NT2/D1 (cell line): ENCODE measurements around the gene CKAP2L.
A peak's percentile ranks its signal among the peaks of the same experiment; 100 is the strongest.

ENCODE experiments used
- DNase-seq: peaks from one replicate; pipeline ENCODE4 v3.0.0-alpha.2; 2011; ENCODE audit warnings: low read depth, low spot score
- H3K27me3 ChIP-seq: 2 replicates; pipeline ENCODE4 v1.6.0; 2011; ENCODE audit warnings: mild to moderate bottlenecking; ENCODE audit not compliant: insufficient read length, insufficient read depth
- H3K36me3 ChIP-seq: 2 replicates; pipeline ENCODE4 v1.6.1; 2011; ENCODE audit warnings: mild to moderate bottlenecking, low read length, mixed read lengths; ENCODE audit not compliant: insufficient read depth, insufficient read length
- H3K4me1 ChIP-seq: 2 replicates; pipeline ENCODE4 v1.5.1; 2011; ENCODE audit not compliant: insufficient read depth, insufficient read length
- H3K4me3 ChIP-seq: 2 replicates; pipeline ENCODE4 v1.5.1; 2011; ENCODE audit warnings: low read depth; ENCODE audit not compliant: insufficient read length
- H3K9ac ChIP-seq: 2 replicates; pipeline ENCODE4 v1.6.0; 2011; ENCODE audit warnings: low read depth; ENCODE audit not compliant: insufficient read length
- H3K9me3 ChIP-seq: 2 replicates; pipeline ENCODE4 v1.5.1; 2011; ENCODE audit warnings: mild to moderate bottlenecking, low read length; ENCODE audit not compliant: insufficient read depth
- SUZ12 ChIP-seq: IDR thresholded peaks from 2 replicates; pipeline ENCODE4 v1.6.1; 2011; ENCODE audit not compliant: insufficient read length, insufficient read depth; ENCODE audit errors: extremely low read depth
- YY1 ChIP-seq: IDR thresholded peaks from 2 replicates; pipeline ENCODE4 v1.6.1; 2011; ENCODE audit not compliant: insufficient read length, insufficient read depth
- ZNF274 ChIP-seq: IDR thresholded peaks from 2 replicates; pipeline ENCODE4 v1.6.1; 2011; ENCODE audit warnings: mild to moderate bottlenecking, low read depth, low read length

The CKAP2L gene

GRCh38 chr2:112699984-112700667 is 64.3 kb downstream of the CKAP2L start:
- no peaks in the 10 kb centered on the region for H3K36me3 ChIP-seq
- H3K27me3 ChIP-seq: no peaks in the 10 kb centered on the region
- H3K4me3 ChIP-seq: no peak overlapping the region
- H3K9me3 ChIP-seq: no peaks in the 10 kb centered on the region
- no peak for DNase-seq
- no peaks in the 10 kb centered on the region for H3K4me1 ChIP-seq
- no peak overlapping the region for H3K9ac ChIP-seq
- TF ChIP-seq ZNF274 (no peak), YY1 (no peak), SUZ12 (no peak)

DNA sequence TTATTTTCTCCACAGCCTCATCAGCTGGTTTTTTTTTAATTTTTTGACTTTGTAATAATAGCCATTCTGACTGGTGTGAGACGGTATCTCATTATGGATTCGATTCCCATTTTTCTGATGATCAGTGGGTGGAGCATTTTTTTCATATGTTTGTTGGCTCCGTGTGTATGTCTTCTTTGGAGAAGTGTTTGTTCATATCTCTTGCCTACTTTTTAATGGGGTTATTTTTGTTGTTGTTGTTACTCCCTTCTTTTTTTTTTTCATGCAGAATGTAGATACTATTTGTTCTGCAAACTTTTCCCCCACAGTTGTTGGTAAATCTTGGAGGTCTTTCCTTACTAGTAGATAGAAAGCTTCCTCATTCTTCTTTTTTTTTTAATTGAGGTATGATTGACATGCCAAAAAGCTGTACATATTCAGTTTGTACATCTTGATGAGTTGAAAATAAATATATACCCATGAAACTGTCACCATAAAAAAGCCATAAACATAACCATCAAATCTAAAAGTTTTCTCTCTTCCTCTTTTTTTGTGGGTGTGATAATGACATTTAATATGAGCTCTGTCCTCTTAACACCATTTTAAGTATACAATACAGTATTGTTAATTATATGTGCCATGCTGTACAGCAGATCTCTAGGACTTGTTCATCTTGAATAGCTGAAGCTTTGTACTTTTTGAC is 65.4 kb downstream of the CKAP2L start:
- H3K9ac ChIP-seq: no peak overlapping the region
- TF ChIP-seq YY1 (no peak), SUZ12 (no peak), ZNF274 (no peak)
- no peak for DNase-seq
- H3K4me1 ChIP-seq: no peaks in the 10 kb centered on the region
- no peaks in the 10 kb centered on the region for H3K27me3 ChIP-seq
- no peaks in the 10 kb centered on the region for H3K36me3 ChIP-seq
- H3K9me3 ChIP-seq: no peaks in the 10 kb centered on the region
- H3K4me3 ChIP-seq: no peak overlapping the region

- TF ChIP-seq SUZ12: no peak
- no peak for TF ChIP-seq ZNF274
- no peak for TF ChIP-seq YY1
- no peak for DNase-seq
- H3K4me3 ChIP-seq: no peak overlapping the region
- H3K9me3 ChIP-seq: no peaks in the 10 kb centered on the region
- no peaks in the 10 kb centered on the region for H3K36me3 ChIP-seq
- peaks cover 8% of the 10 kb centered on the region for H3K4me1 ChIP-seq
- H3K27me3 ChIP-seq: no peaks in the 10 kb centered on the region
- H3K9ac ChIP-seq: no peak overlapping the region
Observed at GRCh38 chr2:112694182-112694581, 70.2 kb downstream of the CKAP2L start.

- TF ChIP-seq SUZ12: no peak
- no peak for TF ChIP-seq YY1
- TF ChIP-seq ZNF274: no peak
- Histone ChIP-seq H3K4me1 (peaks cover 8% of the 10 kb centered on the region), H3K27me3 (no peaks in the 10 kb centered on the region), H3K9ac (no peak overlapping the region), H3K36me3 (no peaks in the 10 kb centered on the region), H3K4me3 (no peak overlapping the region), H3K9me3 (no peaks in the 10 kb centered on the region)
- DNase-seq: no peak
Observed at GRCh38 chr2:112693596-112693995, 70.8 kb downstream of the CKAP2L start.

DNA sequence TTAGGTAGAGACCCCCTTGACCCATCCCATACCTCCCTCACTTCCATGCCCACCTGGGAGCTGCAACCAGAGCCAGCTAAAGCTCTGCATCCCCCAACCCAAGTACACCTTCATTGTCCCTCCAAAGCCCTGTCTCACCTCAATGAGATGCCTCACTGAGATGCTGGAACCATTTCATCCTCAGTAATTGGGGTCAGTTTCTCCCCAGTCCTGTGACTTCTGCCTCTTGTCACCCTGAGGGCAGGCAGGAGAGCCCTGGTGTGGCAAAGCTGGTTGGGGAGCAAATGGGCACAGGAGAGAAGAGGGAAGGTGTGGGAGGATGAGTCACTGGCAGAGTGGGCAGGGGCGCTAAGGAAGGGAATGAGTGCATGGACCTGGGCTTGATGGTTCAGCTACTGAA is 71.5 kb downstream of the CKAP2L start:
- H3K4me1 ChIP-seq: peaks cover 8% of the 10 kb centered on the region
- no peaks in the 10 kb centered on the region for H3K36me3 ChIP-seq
- H3K9me3 ChIP-seq: no peaks in the 10 kb centered on the region
- no peak overlapping the region for H3K9ac ChIP-seq
- H3K27me3 ChIP-seq: no peaks in the 10 kb centered on the region
- no peak overlapping the region for H3K4me3 ChIP-seq
- no peak for DNase-seq
- TF ChIP-seq SUZ12 (no peak), YY1 (no peak), ZNF274 (no peak)

- peak; percentile 73 for DNase-seq
- Histone ChIP-seq H3K36me3 (no peaks in the 10 kb centered on the region), H3K4me3 (no peak overlapping the region), H3K27me3 (no peaks in the 10 kb centered on the region), H3K4me1 (peaks cover 8% of the 10 kb centered on the region), H3K9ac (no peak overlapping the region), H3K9me3 (no peaks in the 10 kb centered on the region)
- TF ChIP-seq ZNF274 (no peak), YY1 (no peak), SUZ12 (no peak)
Observed at GRCh38 chr2:112692495-112692911, 71.9 kb downstream of the CKAP2L start.

DNA sequence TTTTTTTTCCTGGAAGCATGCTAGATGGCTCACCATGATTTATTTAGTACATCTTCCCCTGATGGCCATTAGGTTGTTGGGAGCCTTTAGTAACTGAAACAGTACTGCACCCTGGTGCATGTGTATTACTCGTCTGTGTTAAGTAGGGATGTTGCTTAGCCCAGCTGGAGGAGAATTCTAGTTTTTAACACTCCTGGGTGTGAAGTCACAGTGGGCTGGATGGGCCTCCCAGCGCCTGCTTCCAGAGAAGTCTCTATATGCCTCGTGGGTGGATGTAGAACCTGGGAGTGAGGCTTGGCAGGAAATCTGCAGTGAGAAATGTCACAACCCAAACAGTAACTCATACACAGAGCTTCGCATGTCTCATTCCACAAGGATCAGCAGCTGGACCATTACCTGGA is 72.5 kb downstream of the CKAP2L start:
- no peak for DNase-seq
- TF ChIP-seq SUZ12 (no peak), ZNF274 (no peak), YY1 (no peak)
- H3K9me3 ChIP-seq: no peaks in the 10 kb centered on the region

More for the DNA sequence above, 72.5 kb downstream of the CKAP2L start:
- Histone ChIP-seq H3K9ac (no peak overlapping the region), H3K36me3 (no peaks in the 10 kb centered on the region), H3K4me3 (no peak overlapping the region), H3K4me1 (peaks cover 8% of the 10 kb centered on the region), H3K27me3 (no peaks in the 10 kb centered on the region)
